ENCODE measurements around the gene TCAF1.
A peak's percentile ranks its signal among the peaks of the same experiment; 100 is the strongest.
"Not testable (repeated sequence)": the region's sequence is repeated elsewhere in the genome, so short reads cannot be mapped to it uniquely, and the experiment has no call there.

TCAF1 gene

GRCh38 chr7:143849785-143850479 lies 52.0 kb downstream of the TCAF1 start:
- no peaks in the 10 kb centered on the region for H3K9me3 ChIP-seq (ENCODE audit: control insufficient read depth, insufficient read depth, low read depth, low read length)
- H3K36me3 ChIP-seq (ENCODE audit: control insufficient read depth, insufficient read depth, low read length): no peaks in the 10 kb centered on the region
- no peaks in the 10 kb centered on the region for H3K4me1 ChIP-seq (ENCODE audit: control insufficient read depth, insufficient read depth, low read length)

GRCh38 chr7:143848192-143848591 lies 53.8 kb downstream of the TCAF1 start:
- H3K36me3 ChIP-seq (ENCODE audit: control insufficient read depth, insufficient read depth, low read length): no peaks in the 10 kb centered on the region
- no peaks in the 10 kb centered on the region for H3K9me3 ChIP-seq (ENCODE audit: control insufficient read depth, insufficient read depth, low read depth, low read length)
- H3K27ac ChIP-seq (ENCODE audit: low read depth, low read length): no peak overlapping the region
- no peak overlapping the region for H3K4me3 ChIP-seq (ENCODE audit: low read depth, low read length)
- H3K27me3 ChIP-seq (ENCODE audit: control insufficient read depth, insufficient read depth, low read length): no peaks in the 10 kb centered on the region
- no peak overlapping the region for H3K9ac ChIP-seq (ENCODE audit: low read length)
- no peaks in the 10 kb centered on the region for H3K4me1 ChIP-seq (ENCODE audit: control insufficient read depth, insufficient read depth, low read length)

More at GRCh38 chr7:143849785-143850479, 52.0 kb downstream of the TCAF1 start:
- H3K9ac ChIP-seq (ENCODE audit: low read length): no peak overlapping the region
- no peak overlapping the region for H3K4me3 ChIP-seq (ENCODE audit: low read depth, low read length)
- H3K27me3 ChIP-seq (ENCODE audit: control insufficient read depth, insufficient read depth, low read length): no peaks in the 10 kb centered on the region
- H3K27ac ChIP-seq (ENCODE audit: low read depth, low read length): no peak overlapping the region

GRCh38 chr7:143846692-143847091 lies 55.3 kb downstream of the TCAF1 start:
- Histone ChIP-seq H3K9ac (ENCODE audit: low read length) (no peak overlapping the region), H3K9me3 (ENCODE audit: control insufficient read depth, insufficient read depth, low read depth, low read length) (no peaks in the 10 kb centered on the region), H3K27me3 (ENCODE audit: control insufficient read depth, insufficient read depth, low read length) (no peaks in the 10 kb centered on the region), H3K27ac (ENCODE audit: low read depth, low read length) (no peak overlapping the region), H3K36me3 (ENCODE audit: control insufficient read depth, insufficient read depth, low read length) (no peaks in the 10 kb centered on the region), H3K4me3 (ENCODE audit: low read depth, low read length) (no peak overlapping the region), H3K4me1 (ENCODE audit: control insufficient read depth, insufficient read depth, low read length) (no peaks in the 10 kb centered on the region)

- H3K36me3 ChIP-seq (ENCODE audit: control insufficient read depth, insufficient read depth, low read length); H3K27me3 ChIP-seq (ENCODE audit: control insufficient read depth, insufficient read depth, low read length); H3K9me3 ChIP-seq (ENCODE audit: control insufficient read depth, insufficient read depth, low read depth, low read length); H3K4me1 ChIP-seq (ENCODE audit: control insufficient read depth, insufficient read depth, low read length); H3K9ac ChIP-seq (ENCODE audit: low read length); H3K4me3 ChIP-seq (ENCODE audit: low read depth, low read length); H3K27ac ChIP-seq (ENCODE audit: low read depth, low read length): not testable (repeated sequence)
Measured at GRCh38 chr7:143841696-143842095, 60.3 kb downstream of the TCAF1 start.

GRCh38 chr7:143840062-143840461 lies 61.9 kb downstream of the TCAF1 start:
- not testable (repeated sequence) for H3K36me3 ChIP-seq (ENCODE audit: control insufficient read depth, insufficient read depth, low read length); H3K4me1 ChIP-seq (ENCODE audit: control insufficient read depth, insufficient read depth, low read length); H3K4me3 ChIP-seq (ENCODE audit: low read depth, low read length); H3K9me3 ChIP-seq (ENCODE audit: control insufficient read depth, insufficient read depth, low read depth, low read length); H3K9ac ChIP-seq (ENCODE audit: low read length); H3K27ac ChIP-seq (ENCODE audit: low read depth, low read length); H3K27me3 ChIP-seq (ENCODE audit: control insufficient read depth, insufficient read depth, low read length)

GRCh38 chr7:143837223-143837622 lies 64.8 kb downstream of the TCAF1 start:
- H3K9me3 ChIP-seq (ENCODE audit: control insufficient read depth, insufficient read depth, low read depth, low read length); H3K27ac ChIP-seq (ENCODE audit: low read depth, low read length); H3K4me1 ChIP-seq (ENCODE audit: control insufficient read depth, insufficient read depth, low read length); H3K9ac ChIP-seq (ENCODE audit: low read length); H3K36me3 ChIP-seq (ENCODE audit: control insufficient read depth, insufficient read depth, low read length); H3K27me3 ChIP-seq (ENCODE audit: control insufficient read depth, insufficient read depth, low read length): not testable (repeated sequence)
- peak overlapping the region; percentile 40; the same call in 1 of the 2 replicates for H3K4me3 ChIP-seq (ENCODE audit: low read depth, low read length)

- H3K4me1 ChIP-seq (ENCODE audit: control insufficient read depth, insufficient read depth, low read length); H3K36me3 ChIP-seq (ENCODE audit: control insufficient read depth, insufficient read depth, low read length); H3K9ac ChIP-seq (ENCODE audit: low read length); H3K27me3 ChIP-seq (ENCODE audit: control insufficient read depth, insufficient read depth, low read length); H3K27ac ChIP-seq (ENCODE audit: low read depth, low read length); H3K9me3 ChIP-seq (ENCODE audit: control insufficient read depth, insufficient read depth, low read depth, low read length): not testable (repeated sequence)
- H3K4me3 ChIP-seq (ENCODE audit: low read depth, low read length): peak overlapping the region; percentile 36; the same call in 1 of the 2 replicates
Measured at GRCh38 chr7:143836622-143837021, 65.4 kb downstream of the TCAF1 start.

- H3K36me3 ChIP-seq (ENCODE audit: control insufficient read depth, insufficient read depth, low read length); H3K9ac ChIP-seq (ENCODE audit: low read length); H3K27me3 ChIP-seq (ENCODE audit: control insufficient read depth, insufficient read depth, low read length); H3K4me3 ChIP-seq (ENCODE audit: low read depth, low read length); H3K4me1 ChIP-seq (ENCODE audit: control insufficient read depth, insufficient read depth, low read length); H3K27ac ChIP-seq (ENCODE audit: low read depth, low read length); H3K9me3 ChIP-seq (ENCODE audit: control insufficient read depth, insufficient read depth, low read depth, low read length): not testable (repeated sequence)
Measured at GRCh38 chr7:143836088-143836487, 65.9 kb downstream of the TCAF1 start.

GRCh38 chr7:143826578-143826977 lies 75.4 kb downstream of the TCAF1 start:
- H3K4me3 ChIP-seq (ENCODE audit: low read depth, low read length); H3K4me1 ChIP-seq (ENCODE audit: control insufficient read depth, insufficient read depth, low read length); H3K9ac ChIP-seq (ENCODE audit: low read length); H3K36me3 ChIP-seq (ENCODE audit: control insufficient read depth, insufficient read depth, low read length); H3K27ac ChIP-seq (ENCODE audit: low read depth, low read length); H3K27me3 ChIP-seq (ENCODE audit: control insufficient read depth, insufficient read depth, low read length); H3K9me3 ChIP-seq (ENCODE audit: control insufficient read depth, insufficient read depth, low read depth, low read length): not testable (repeated sequence)

- not testable (repeated sequence) for H3K27ac ChIP-seq (ENCODE audit: low read depth, low read length); H3K4me3 ChIP-seq (ENCODE audit: low read depth, low read length); H3K9me3 ChIP-seq (ENCODE audit: control insufficient read depth, insufficient read depth, low read depth, low read length); H3K36me3 ChIP-seq (ENCODE audit: control insufficient read depth, insufficient read depth, low read length); H3K27me3 ChIP-seq (ENCODE audit: control insufficient read depth, insufficient read depth, low read length); H3K9ac ChIP-seq (ENCODE audit: low read length); H3K4me1 ChIP-seq (ENCODE audit: control insufficient read depth, insufficient read depth, low read length)
Measured at GRCh38 chr7:143824295-143825135, 77.5 kb downstream of the TCAF1 start.

- H3K27ac ChIP-seq (ENCODE audit: low read depth, low read length); H3K36me3 ChIP-seq (ENCODE audit: control insufficient read depth, insufficient read depth, low read length); H3K4me3 ChIP-seq (ENCODE audit: low read depth, low read length); H3K9me3 ChIP-seq (ENCODE audit: control insufficient read depth, insufficient read depth, low read depth, low read length); H3K27me3 ChIP-seq (ENCODE audit: control insufficient read depth, insufficient read depth, low read length); H3K4me1 ChIP-seq (ENCODE audit: control insufficient read depth, insufficient read depth, low read length); H3K9ac ChIP-seq (ENCODE audit: low read length): not testable (repeated sequence)
Measured at GRCh38 chr7:143823634-143824294, 78.2 kb downstream of the TCAF1 start.
